GM23248 (cell line): ENCODE results near the gene SLC9A2. TPM values are rescaled to one million over a fixed set of nuclear protein-coding genes. Genes with fewer than 3 reads are reported as not detected.

ENCODE experiments used
- DNase-seq: peaks from one replicate; pipeline ENCODE4 v3.0.0-alpha.2; 2015
- H2AFZ ChIP-seq: fragments of 200-600 bp; sonication (generic); 2 replicates; pipeline ENCODE4 v1.6.1; 2016; ENCODE audit warnings: antibody characterized with exemption
- H3F3A ChIP-seq: fragments of 200-600 bp; sonication (generic); 2 replicates; pipeline ENCODE4 v1.6.1; 2016; ENCODE audit warnings: mild to moderate bottlenecking, antibody characterized with exemption, mixed run types; ENCODE audit not compliant: insufficient read depth
- H3K27ac ChIP-seq: fragments of 200-600 bp; sonication (generic); 2 replicates; pipeline ENCODE4 v1.5.1; 2016; ENCODE audit warnings: mild to moderate bottlenecking
- H3K27me3 ChIP-seq: fragments of 200-600 bp; sonication (generic); replicated peaks from 2 replicates; pipeline ENCODE4 v1.6.1; 2016; ENCODE audit warnings: mild to moderate bottlenecking; ENCODE audit not compliant: insufficient read depth
- H3K36me3 ChIP-seq: fragments of 200-600 bp; sonication (generic); 2 replicates; pipeline ENCODE4 v1.6.1; 2016; ENCODE audit warnings: low read depth, mild to moderate bottlenecking
- H3K4me1 ChIP-seq: fragments of 200-600 bp; sonication (generic); 2 replicates; pipeline ENCODE4 v1.6.1; 2016; ENCODE audit warnings: mild to moderate bottlenecking; ENCODE audit not compliant: insufficient read depth
- H3K4me2 ChIP-seq: fragments of 200-600 bp; sonication (generic); one replicate; pipeline ENCODE4 v1.6.1; 2016; ENCODE audit warnings: mild to moderate bottlenecking; ENCODE audit not compliant: unreplicated experiment
- H3K4me3 ChIP-seq: fragments of 200-600 bp; sonication (generic); 2 replicates; pipeline ENCODE4 v1.5.1; 2016; ENCODE audit warnings: mild to moderate bottlenecking
- H3K79me2 ChIP-seq: fragments of 200-600 bp; sonication (generic); 2 replicates; pipeline ENCODE4 v1.6.1; 2016; ENCODE audit warnings: mild to moderate bottlenecking; ENCODE audit not compliant: insufficient read depth
- H3K9ac ChIP-seq: fragments of 200-600 bp; sonication (generic); 2 replicates; pipeline ENCODE4 v1.6.1; 2016; ENCODE audit warnings: mild to moderate bottlenecking
- H3K9me2 ChIP-seq: fragments of 200-600 bp; sonication (generic); 2 replicates; pipeline ENCODE4 v1.6.1; 2016; ENCODE audit warnings: mixed run types, mild to moderate bottlenecking, moderate library complexity; ENCODE audit not compliant: insufficient read depth
- H3K9me3 ChIP-seq: fragments of 200-600 bp; sonication (generic); one replicate; pipeline ENCODE4 v1.6.1; 2017; ENCODE audit warnings: low read depth
- H4K20me1 ChIP-seq: fragments of 200-600 bp; sonication (generic); 2 replicates; pipeline ENCODE4 v1.6.0; 2016; ENCODE audit not compliant: insufficient read depth
- EZH2 ChIP-seq: fragments of 200-600 bp; sonication (generic); IDR thresholded peaks from 2 replicates; pipeline ENCODE4 v1.6.1; 2018; ENCODE audit warnings: antibody characterized with exemption, mild to moderate bottlenecking; ENCODE audit not compliant: insufficient read depth, poor library complexity, severe bottlenecking
- EZH2phosphoT487 ChIP-seq: fragments of 200-600 bp; sonication (generic); IDR thresholded peaks from 2 replicates; pipeline ENCODE4 v1.6.1; 2018; ENCODE audit warnings: antibody characterized with exemption, moderate library complexity, mild to moderate bottlenecking, low read depth; ENCODE audit not compliant: insufficient read depth
- WGBS, 2 experiments: methylation state at CpG; one replicate each; pipeline ENCODE4 v1.1.6; 2015 to 2017; ENCODE audit warnings: low lambda C conversion rate in 2 of 2, low coverage in 1 of 2; ENCODE audit errors: missing lambda C conversion rate in 2 of 2; 5-methylcytosine and 5-hydroxymethylcytosine counted together
- in situ Hi-C: fragments of 300-500 bp; cut with MboI; formaldehyde crosslinking; loops from 2 replicates; pipeline ENCODE4 v1.15.0; 2020
- polyA plus RNA-seq: library from polyadenylated mRNA; unstranded; fragments of >200 nt; fragmentation: Nextera tagmentation; extraction: Ambion mirVana; gene quantifications from 2 replicates; pipeline ENCODE4 v1.2.1, GENCODE V29; 2016
- total RNA-seq: library from RNA; depleted of rRNA; stranded (reverse); fragments of >200 nt; shearing (Covaris generic); gene quantifications from 2 replicates; pipeline ENCODE4 v1.2.3, GENCODE V29; 2014

SLC9A2 gene
- total and polyA plus RNA-seq, 2 experiments from 2014 or later, result not detected

DNA sequence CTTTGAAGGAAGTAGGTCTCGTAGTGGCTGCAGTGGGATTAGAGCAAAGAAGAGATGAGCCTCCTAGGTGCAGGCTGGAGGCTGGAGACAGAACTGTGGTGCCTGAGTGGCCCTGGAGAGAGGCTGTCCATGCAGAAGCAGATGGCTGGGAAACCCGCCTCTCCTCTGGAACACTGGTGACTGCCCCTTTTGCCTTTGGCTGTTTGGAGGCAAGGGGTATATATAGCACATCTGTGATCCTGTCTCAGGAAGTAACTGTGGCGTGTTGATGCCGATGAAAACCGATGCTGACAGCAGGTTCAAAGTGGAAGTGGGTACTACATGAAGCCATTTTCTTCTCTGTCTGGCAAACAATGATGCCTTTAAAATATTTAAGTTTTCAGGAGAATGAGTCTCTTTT is 43.5 kb downstream of the SLC9A2 start:
- H2AFZ ChIP-seq, result no peak overlapping the region
- H3F3A ChIP-seq, result no peaks in the 10 kb centered on the region
- in situ Hi-C loops, result no loop called here
- H3K27ac ChIP-seq, result no peak overlapping the region
- WGBS, 2 experiments, result 41 to 43% methylated on average over 5 of the region's 5 CpGs
- no peak overlapping the region for H3K4me3 ChIP-seq
- H3K36me3 ChIP-seq, result no peaks in the 10 kb centered on the region
- no peaks in the 10 kb centered on the region for H3K79me2 ChIP-seq
- no peak for TF ChIP-seq EZH2
- no peak for TF ChIP-seq EZH2phosphoT487
- no peak overlapping the region for H3K9ac ChIP-seq
- no peaks in the 10 kb centered on the region; the same call in 1 of the 2 replicates for H3K27me3 ChIP-seq
- no peak for DNase-seq
- no peaks in the 10 kb centered on the region for H3K9me3 ChIP-seq
- H3K9me2 ChIP-seq, result no peaks in the 10 kb centered on the region
- no peaks in the 10 kb centered on the region for H3K4me1 ChIP-seq
- H4K20me1 ChIP-seq, result no peaks in the 10 kb centered on the region
- H3K4me2 ChIP-seq, result no peak overlapping the region

DNA sequence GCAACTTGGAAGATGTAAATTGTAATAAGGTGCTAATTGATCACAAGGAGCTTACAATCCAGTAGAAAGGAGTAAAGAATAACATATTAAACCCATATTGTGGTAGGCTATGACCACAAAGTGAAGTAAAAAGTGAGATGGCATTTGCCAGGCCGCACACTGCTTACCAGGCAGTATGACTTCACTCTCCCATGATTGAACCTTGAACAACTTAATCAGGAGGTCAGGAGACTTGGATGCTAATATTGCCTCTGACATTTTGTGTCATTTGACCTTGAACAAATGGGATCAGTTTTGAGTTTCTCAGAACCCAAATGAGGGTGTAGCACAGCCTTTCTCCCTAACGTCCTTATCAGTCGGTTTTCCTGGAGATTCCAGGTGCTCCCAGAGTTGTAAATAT is 44.0 kb downstream of the SLC9A2 start:
- no peaks in the 10 kb centered on the region for H4K20me1 ChIP-seq
- no peaks in the 10 kb centered on the region for H3K4me1 ChIP-seq
- no peak overlapping the region for H3K4me2 ChIP-seq
- in situ Hi-C loops, result no loop called here
- 38 to 44% methylated on average over 3 of the region's 3 CpGs for WGBS, 2 experiments
- no peak overlapping the region for H3K9ac ChIP-seq
- H2AFZ ChIP-seq, result no peak overlapping the region
- no peaks in the 10 kb centered on the region for H3K36me3 ChIP-seq
- DNase-seq, result no peak
- H3K9me2 ChIP-seq, result no peaks in the 10 kb centered on the region
- TF ChIP-seq EZH2, result no peak
- no peak for TF ChIP-seq EZH2phosphoT487
- H3K79me2 ChIP-seq, result no peaks in the 10 kb centered on the region
- H3K9me3 ChIP-seq, result no peaks in the 10 kb centered on the region
- H3F3A ChIP-seq, result no peaks in the 10 kb centered on the region
- H3K27me3 ChIP-seq, result no peaks in the 10 kb centered on the region; the same call in 1 of the 2 replicates
- no peak overlapping the region for H3K4me3 ChIP-seq
- no peak overlapping the region for H3K27ac ChIP-seq

DNA sequence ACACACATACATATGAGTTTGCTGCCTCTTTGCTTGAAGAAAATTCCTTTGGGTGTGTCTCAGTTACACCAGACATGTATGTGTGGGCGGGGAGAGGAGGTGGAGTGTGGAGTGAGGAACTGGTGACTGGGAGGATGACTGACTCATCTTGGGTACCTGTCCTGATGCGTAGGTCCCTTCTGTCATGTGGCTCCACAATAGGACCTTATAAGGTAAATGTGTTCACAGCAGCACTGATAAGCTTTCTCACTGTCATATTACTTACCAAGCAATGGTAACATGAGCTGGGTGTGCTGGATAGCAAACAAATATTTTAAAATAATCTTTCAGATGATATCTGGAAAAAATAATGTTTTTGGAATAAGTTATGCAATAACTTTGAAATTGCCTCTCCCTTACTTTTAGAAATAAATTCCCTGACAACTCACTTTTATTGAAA is 45.1 kb downstream of the SLC9A2 start:
- Histone ChIP-seq H4K20me1 (no peaks in the 10 kb centered on the region), H2AFZ (no peak overlapping the region), H3K4me3 (no peak overlapping the region), H3K27ac (no peak overlapping the region), H3F3A (no peaks in the 10 kb centered on the region), H3K27me3 (no peaks in the 10 kb centered on the region; the same call in 1 of the 2 replicates), H3K4me1 (no peaks in the 10 kb centered on the region), H3K9ac (no peak overlapping the region), H3K79me2 (no peaks in the 10 kb centered on the region), H3K9me3 (no peaks in the 10 kb centered on the region), H3K36me3 (no peaks in the 10 kb centered on the region), H3K9me2 (no peaks in the 10 kb centered on the region), H3K4me2 (no peak overlapping the region)
- in situ Hi-C loops, result no loop called here
- peak; percentile 16 for DNase-seq
- TF ChIP-seq EZH2, result no peak
- no peak for TF ChIP-seq EZH2phosphoT487
- 54 to 56% methylated on average over 2 of the region's 2 CpGs for WGBS, 2 experiments

DNA sequence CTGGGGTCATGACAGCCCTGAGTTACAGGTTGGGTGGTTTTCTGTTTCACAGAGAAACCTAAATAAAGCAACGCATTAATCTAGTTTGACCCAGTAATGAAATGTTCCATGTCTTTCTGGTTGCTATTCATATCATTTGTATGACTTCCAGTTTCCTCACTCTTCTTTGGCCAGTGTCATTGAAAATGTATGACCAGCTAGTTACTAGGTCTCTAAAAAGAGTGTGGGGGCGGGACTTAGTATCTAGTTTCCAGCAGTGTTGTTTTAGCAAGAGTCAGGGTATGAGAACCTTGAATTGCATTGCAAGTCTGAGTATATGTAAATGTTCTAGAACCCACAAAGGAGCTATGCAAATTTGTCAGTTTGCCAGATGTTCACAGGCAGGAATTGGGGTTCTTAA is 47.7 kb downstream of the SLC9A2 start:
- DNase-seq, result no peak
- no peaks in the 10 kb centered on the region for H3K79me2 ChIP-seq
- no peak overlapping the region for H3K27ac ChIP-seq
- no peaks in the 10 kb centered on the region for H4K20me1 ChIP-seq
- TF ChIP-seq EZH2phosphoT487 (no peak), EZH2 (no peak)
- H2AFZ ChIP-seq, result no peak overlapping the region
- no peaks in the 10 kb centered on the region for H3K4me1 ChIP-seq
- no peaks in the 10 kb centered on the region for H3K27me3 ChIP-seq
- no peaks in the 10 kb centered on the region for H3K9me2 ChIP-seq
- H3K36me3 ChIP-seq, result no peaks in the 10 kb centered on the region
- 56 to 61% methylated on average over 2 of the region's 2 CpGs for WGBS, 2 experiments
- in situ Hi-C loops, result no loop called here
- no peak overlapping the region for H3K4me3 ChIP-seq
- H3F3A ChIP-seq, result no peaks in the 10 kb centered on the region
- H3K9me3 ChIP-seq, result no peaks in the 10 kb centered on the region
- no peak overlapping the region for H3K9ac ChIP-seq
- no peak overlapping the region for H3K4me2 ChIP-seq

DNA sequence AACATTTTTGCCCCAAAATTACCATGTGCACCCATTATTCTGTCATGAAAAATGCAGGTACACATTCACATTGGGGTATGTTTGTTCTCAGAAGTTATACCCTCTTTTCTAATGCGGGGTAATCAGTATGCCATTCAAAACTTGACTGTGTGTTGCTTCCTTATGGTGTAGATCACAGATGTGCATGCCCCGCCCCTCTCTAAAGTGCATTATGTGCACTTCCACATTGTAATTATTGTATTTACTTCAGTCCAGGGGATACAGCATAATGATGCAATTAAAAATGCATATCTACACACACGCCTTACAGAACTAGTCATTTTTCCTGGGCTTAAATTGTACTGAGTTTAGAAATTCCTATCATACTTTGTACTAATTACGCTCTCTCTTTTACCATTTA is 48.8 kb downstream of the SLC9A2 start:
- H3K36me3 ChIP-seq, result no peaks in the 10 kb centered on the region
- WGBS, 2 experiments, result 43 to 44% methylated on average over 4 of the region's 4 CpGs
- in situ Hi-C loops, result no loop called here
- no peak overlapping the region for H2AFZ ChIP-seq
- no peak overlapping the region for H3K4me2 ChIP-seq
- H3K79me2 ChIP-seq, result no peaks in the 10 kb centered on the region
- H3K9me3 ChIP-seq, result no peaks in the 10 kb centered on the region
- H3K4me3 ChIP-seq, result no peak overlapping the region
- H3K9ac ChIP-seq, result no peak overlapping the region
- H3K27me3 ChIP-seq, result no peaks in the 10 kb centered on the region
- no peaks in the 10 kb centered on the region for H3K9me2 ChIP-seq
- H4K20me1 ChIP-seq, result no peaks in the 10 kb centered on the region
- DNase-seq, result no peak
- no peaks in the 10 kb centered on the region for H3K4me1 ChIP-seq
- H3F3A ChIP-seq, result no peaks in the 10 kb centered on the region
- TF ChIP-seq EZH2phosphoT487, result no peak
- TF ChIP-seq EZH2, result no peak
- H3K27ac ChIP-seq, result no peak overlapping the region
